CD4-positive, CD25-positive, alpha-beta regulatory T cell (primary cell): ENCODE results near the gene RPN2. TPM values are rescaled to one million over a fixed set of nuclear protein-coding genes. Genes with fewer than 3 reads are reported as not detected.

Experiments
- ATAC-seq, 2 donors: fragments of 150-1000 bp; cut with Tn5 transposase; one replicate each; pipeline ENCODE4 v1.10.0; 2021; ENCODE audit warnings: low read depth in 2 of 2, moderate number of reproducible peaks in 2 of 2, moderate library complexity in 1 of 2
- DNase-seq, 3 donors: peaks; one replicate each; pipeline versions ENCODE4 v3.0.0 to v3.0.0-alpha.2; 2012 to 2022; ENCODE audit warnings: mixed read lengths in 1 of 3
- H3K27ac ChIP-seq: one replicate; pipeline ENCODE4 v1.7.0; 2013; ENCODE audit warnings: mild to moderate bottlenecking, low read length; ENCODE audit not compliant: insufficient read depth, poor library complexity, severe bottlenecking
- H3K27me3 ChIP-seq: one replicate; pipeline ENCODE4 v1.7.0; 2013; ENCODE audit warnings: low read length; ENCODE audit not compliant: control insufficient read depth, insufficient read depth
- H3K36me3 ChIP-seq: one replicate; pipeline ENCODE4 v1.7.0; 2013; ENCODE audit warnings: mild to moderate bottlenecking, low read length, moderate library complexity; ENCODE audit not compliant: control insufficient read depth, insufficient read depth
- H3K4me1 ChIP-seq: 2 replicates; pipeline ENCODE4 v1.7.0; 2013; ENCODE audit warnings: mild to moderate bottlenecking, low read length; ENCODE audit not compliant: insufficient read depth, control insufficient read depth, poor library complexity, severe bottlenecking
- H3K4me3 ChIP-seq: one replicate; pipeline ENCODE4 v1.7.0; 2013; ENCODE audit warnings: low read depth, mild to moderate bottlenecking, low read length, moderate library complexity
- H3K9me3 ChIP-seq, 2 experiments: 1 replicate in 1 of 2; 2 replicates in 1 of 2; pipeline ENCODE4 v1.7.0; 2013; ENCODE audit warnings: low read length in 2 of 2, mild to moderate bottlenecking in 1 of 2, moderate library complexity in 1 of 2; ENCODE audit not compliant: control insufficient read depth in 2 of 2
- H3K27ac Mint-ChIP-seq, 3 donors: one replicate each; pipeline ENCODE4 v1.8.0; 2020 to 2022; ENCODE audit warnings: mild to moderate bottlenecking in 3 of 3, mixed read lengths in 3 of 3, moderate library complexity in 2 of 3
- H3K27me3 Mint-ChIP-seq: one replicate; pipeline ENCODE4 v1.8.0; 2022; ENCODE audit warnings: mild to moderate bottlenecking, mixed read lengths
- H3K36me3 Mint-ChIP-seq: one replicate; pipeline ENCODE4 v1.8.0; 2020; ENCODE audit warnings: mixed read lengths
- H3K4me1 Mint-ChIP-seq, 4 donors: one replicate each; pipeline ENCODE4 v1.8.0; 2020 to 2022; ENCODE audit warnings: mixed read lengths in 4 of 4, mild to moderate bottlenecking in 1 of 4
- H3K4me3 Mint-ChIP-seq, 4 donors: one replicate each; pipeline ENCODE4 v1.8.0; 2020 to 2022; ENCODE audit warnings: mild to moderate bottlenecking in 4 of 4, mixed read lengths in 4 of 4, moderate library complexity in 3 of 4
- H3K9me3 Mint-ChIP-seq, 7 donors: one replicate each; pipeline ENCODE4 v1.8.0; 2020 to 2022; ENCODE audit warnings: mixed read lengths in 7 of 7, mild to moderate bottlenecking in 3 of 7, moderate library complexity in 2 of 7
- polyA plus RNA-seq, 4 donors: library from polyadenylated mRNA; unstranded; fragments of 300-500 nt; fragmentation: Illumina TruSeq; gene quantifications; one replicate each; pipeline ENCODE4 v1.2.3, GENCODE V29; 2021
- total RNA-seq: library from RNA; stranded (reverse); gene quantifications from one replicate; pipeline ENCODE4 v1.2.3, GENCODE V29; 2022

Gene RPN2
- total and polyA plus RNA-seq, 5 donors from 2014 or later = 101 to 259 (median 238) TPM

GRCh38 chr20:37188787-37189186 lies 9.7 kb downstream of the RPN2 start:
- peaks cover 42% of the 10 kb centered on the region for H3K36me3 Mint-ChIP-seq
- H3K4me1 Mint-ChIP-seq = peaks cover 23 to 77% (median 52%) of the 10 kb centered on the region in 4 donors
- no peaks in the 10 kb centered on the region for H3K27me3 ChIP-seq
- peak overlapping the region in 2 of 3 donors; percentile 92 to 97 for H3K27ac Mint-ChIP-seq
- ATAC-seq (no peak), DNase-seq (no peak)
- peaks cover 45% of the 10 kb centered on the region for H3K4me1 ChIP-seq
- H3K9me3 ChIP-seq = no peaks in the 10 kb centered on the region
- no peak overlapping the region for H3K4me3 ChIP-seq
- peaks cover 40% of the 10 kb centered on the region for H3K36me3 ChIP-seq
- H3K4me3 Mint-ChIP-seq = peak overlapping the region in 2 of 4 donors; percentile 52 to 53
- no peaks in the 10 kb centered on the region for H3K9me3 Mint-ChIP-seq
- H3K27me3 Mint-ChIP-seq = no peaks in the 10 kb centered on the region
- no peak overlapping the region for H3K27ac ChIP-seq

GRCh38 chr20:37189416-37190016 lies 10.4 kb downstream of the RPN2 start:
- DNase-seq = peak in 1 of 3 donors; percentile 48

GRCh38 chr20:37190354-37191112 lies 11.4 kb downstream of the RPN2 start:
- H3K4me3 Mint-ChIP-seq = peak overlapping the region in 1 of 4 donors; percentile 64
- ATAC-seq (no peak), DNase-seq (no peak)
- Histone ChIP-seq H3K9me3 (no peaks in the 10 kb centered on the region), H3K36me3 (peaks cover 24% of the 10 kb centered on the region), H3K4me1 (peaks cover 53% of the 10 kb centered on the region), H3K27me3 (no peaks in the 10 kb centered on the region), H3K4me3 (peak overlapping the region; percentile 61), H3K27ac (peak overlapping the region; percentile 34)
- H3K9me3 Mint-ChIP-seq = no peaks in the 10 kb centered on the region
- H3K4me1 Mint-ChIP-seq = peaks cover 32 to 80% (median 62%) of the 10 kb centered on the region in 4 donors
- H3K27me3 Mint-ChIP-seq = no peaks in the 10 kb centered on the region
- peaks cover 30% of the 10 kb centered on the region for H3K36me3 Mint-ChIP-seq
- peak overlapping the region; percentile 52 to 92 (median 64) for H3K27ac Mint-ChIP-seq

More at GRCh38 chr20:37189416-37190016, 10.4 kb downstream of the RPN2 start:
- no peaks in the 10 kb centered on the region for H3K27me3 Mint-ChIP-seq
- H3K27me3 ChIP-seq = no peaks in the 10 kb centered on the region
- H3K9me3 ChIP-seq = no peaks in the 10 kb centered on the region
- peak overlapping the region; percentile 34 for H3K27ac ChIP-seq
- peaks cover 36% of the 10 kb centered on the region for H3K36me3 Mint-ChIP-seq
- peak; percentile 45 to 59 for ATAC-seq
- H3K36me3 ChIP-seq = peaks cover 34% of the 10 kb centered on the region
- no peaks in the 10 kb centered on the region for H3K9me3 Mint-ChIP-seq
- H3K27ac Mint-ChIP-seq = peak overlapping the region; percentile 64 to 97 (median 92)
- H3K4me1 ChIP-seq = peaks cover 42% of the 10 kb centered on the region
- H3K4me3 Mint-ChIP-seq = peak overlapping the region; percentile 8 to 85 (median 46)
- peak overlapping the region; percentile 61 for H3K4me3 ChIP-seq
- H3K4me1 Mint-ChIP-seq = peaks cover 23 to 77% (median 55%) of the 10 kb centered on the region in 4 donors

GRCh38 chr20:37192137-37192854 lies 13.2 kb downstream of the RPN2 start:
- H3K36me3 ChIP-seq = peaks cover 14% of the 10 kb centered on the region
- ATAC-seq (peak; percentile 72 to 80), DNase-seq (peak; percentile 47 to 82 (median 65))
- Mint-ChIP-seq H3K36me3 (peaks cover 33% of the 10 kb centered on the region), H3K9me3 (no peaks in the 10 kb centered on the region), H3K4me1 (peaks cover 30 to 83% (median 62%) of the 10 kb centered on the region in 4 donors), H3K27me3 (no peaks in the 10 kb centered on the region), H3K4me3 (peak overlapping the region in 2 of 4 donors; percentile 5 to 31), H3K27ac (peak overlapping the region; percentile 17 to 75 (median 56))
- H3K9me3 ChIP-seq = no peaks in the 10 kb centered on the region
- peak overlapping the region; percentile 3 for H3K4me3 ChIP-seq
- peaks cover 52% of the 10 kb centered on the region for H3K4me1 ChIP-seq
- H3K27ac ChIP-seq = no peak overlapping the region
- H3K27me3 ChIP-seq = no peaks in the 10 kb centered on the region

- H3K27me3 ChIP-seq = no peaks in the 10 kb centered on the region
- peaks cover 17% of the 10 kb centered on the region for H3K36me3 ChIP-seq
- H3K9me3 Mint-ChIP-seq = no peaks in the 10 kb centered on the region
- peaks cover 30 to 80% (median 61%) of the 10 kb centered on the region in 4 donors for H3K4me1 Mint-ChIP-seq
- no peak overlapping the region for H3K4me3 ChIP-seq
- ATAC-seq (no peak), DNase-seq (no peak)
- H3K36me3 Mint-ChIP-seq = peaks cover 29% of the 10 kb centered on the region
- H3K4me1 ChIP-seq = peaks cover 52% of the 10 kb centered on the region
- no peaks in the 10 kb centered on the region for H3K9me3 ChIP-seq
- no peak overlapping the region for H3K27ac ChIP-seq
- no peaks in the 10 kb centered on the region for H3K27me3 Mint-ChIP-seq
- peak overlapping the region; percentile 20 to 95 (median 79) for H3K27ac Mint-ChIP-seq
- peak overlapping the region in 1 of 4 donors; percentile 70 for H3K4me3 Mint-ChIP-seq
Measured at GRCh38 chr20:37193226-37193625, 14.1 kb downstream of the RPN2 start.

GRCh38 chr20:37193821-37194220 lies 14.7 kb downstream of the RPN2 start:
- Mint-ChIP-seq H3K4me3 (peak overlapping the region; percentile 30 to 70 (median 46)), H3K27ac (peak overlapping the region; percentile 79 to 95 (median 83)), H3K36me3 (peaks cover 33% of the 10 kb centered on the region), H3K4me1 (peaks cover 30 to 77% (median 61%) of the 10 kb centered on the region in 4 donors), H3K27me3 (no peaks in the 10 kb centered on the region), H3K9me3 (no peaks in the 10 kb centered on the region)
- H3K27ac ChIP-seq = no peak overlapping the region
- no peak overlapping the region for H3K4me3 ChIP-seq
- H3K4me1 ChIP-seq = peaks cover 47% of the 10 kb centered on the region
- no peak for ATAC-seq
- no peaks in the 10 kb centered on the region for H3K9me3 ChIP-seq
- H3K27me3 ChIP-seq = no peaks in the 10 kb centered on the region
- peaks cover 23% of the 10 kb centered on the region for H3K36me3 ChIP-seq
- no peak for DNase-seq

GRCh38 chr20:37194621-37195417 lies 15.7 kb downstream of the RPN2 start:
- H3K27ac ChIP-seq = peak overlapping the region; percentile 5
- Mint-ChIP-seq H3K4me1 (peaks cover 25 to 72% (median 54%) of the 10 kb centered on the region in 4 donors), H3K9me3 (no peaks in the 10 kb centered on the region), H3K27me3 (no peaks in the 10 kb centered on the region), H3K4me3 (peak overlapping the region; percentile 33 to 85 (median 72)), H3K27ac (peak overlapping the region; percentile 79 to 99 (median 95)), H3K36me3 (peaks cover 34% of the 10 kb centered on the region)
- ATAC-seq (peak; percentile 41 to 63), DNase-seq (peak in 2 of 3 donors; percentile 32 to 60)
- no peaks in the 10 kb centered on the region for H3K27me3 ChIP-seq
- H3K4me3 ChIP-seq = peak overlapping the region; percentile 57
- H3K36me3 ChIP-seq = peaks cover 33% of the 10 kb centered on the region
- H3K4me1 ChIP-seq = peaks cover 37% of the 10 kb centered on the region
- no peaks in the 10 kb centered on the region for H3K9me3 ChIP-seq
